ENCODE results near the gene CCDC7.
"Not testable (repeated sequence)": the region's sequence is repeated elsewhere in the genome, so short reads cannot be mapped to it uniquely, and the experiment has no call there.

CCDC7 gene

GRCh38 chr10:32905466-32905865 lies 459.5 kb downstream of the CCDC7 start:
- Mint-ChIP-seq H3K36me3 (ENCODE audit: low read depth) (peaks cover 62% of the 10 kb centered on the region), H3K27ac (no peak overlapping the region), H3K4me3 (no peak overlapping the region), H3K9me3 (no peaks in the 10 kb centered on the region), H3K4me1 (no peaks in the 10 kb centered on the region), H3K27me3 (ENCODE audit: low read depth) (no peaks in the 10 kb centered on the region)
- TF ChIP-seq, protein P1, sequence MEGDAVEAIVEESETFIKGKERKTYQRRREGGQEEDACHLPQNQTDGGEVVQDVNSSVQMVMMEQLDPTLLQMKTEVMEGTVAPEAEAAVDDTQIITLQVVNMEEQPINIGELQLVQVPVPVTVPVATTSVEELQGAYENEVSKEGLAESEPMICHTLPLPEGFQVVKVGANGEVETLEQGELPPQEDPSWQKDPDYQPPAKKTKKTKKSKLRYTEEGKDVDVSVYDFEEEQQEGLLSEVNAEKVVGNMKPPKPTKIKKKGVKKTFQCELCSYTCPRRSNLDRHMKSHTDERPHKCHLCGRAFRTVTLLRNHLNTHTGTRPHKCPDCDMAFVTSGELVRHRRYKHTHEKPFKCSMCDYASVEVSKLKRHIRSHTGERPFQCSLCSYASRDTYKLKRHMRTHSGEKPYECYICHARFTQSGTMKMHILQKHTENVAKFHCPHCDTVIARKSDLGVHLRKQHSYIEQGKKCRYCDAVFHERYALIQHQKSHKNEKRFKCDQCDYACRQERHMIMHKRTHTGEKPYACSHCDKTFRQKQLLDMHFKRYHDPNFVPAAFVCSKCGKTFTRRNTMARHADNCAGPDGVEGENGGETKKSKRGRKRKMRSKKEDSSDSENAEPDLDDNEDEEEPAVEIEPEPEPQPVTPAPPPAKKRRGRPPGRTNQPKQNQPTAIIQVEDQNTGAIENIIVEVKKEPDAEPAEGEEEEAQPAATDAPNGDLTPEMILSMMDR (IDR thresholded peaks at IDR 0.05; ENCODE audit: unreplicated experiment in 3 of 3), result no peak

DNA sequence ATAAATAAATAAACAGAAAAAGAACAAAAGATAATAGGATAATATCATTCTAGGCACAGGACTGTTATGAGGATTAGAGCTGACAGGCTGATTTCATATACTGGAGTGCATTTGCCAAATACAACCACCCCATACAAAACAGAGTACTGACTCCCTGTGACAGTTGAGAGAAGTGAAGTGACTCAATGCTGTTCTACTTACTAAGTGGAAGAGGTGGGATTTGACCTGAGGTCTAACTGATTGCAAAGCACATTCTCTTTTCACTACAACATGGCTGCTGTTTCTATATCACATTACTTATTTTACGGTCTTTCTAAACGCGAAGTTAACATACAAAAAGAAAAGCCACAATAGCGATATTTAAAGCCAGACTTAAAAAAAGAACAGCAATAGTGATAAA lies 460.7 kb downstream of the CCDC7 start:
- Mint-ChIP-seq H3K9me3 (no peaks in the 10 kb centered on the region), H3K4me3 (no peak overlapping the region), H3K27ac (no peak overlapping the region), H3K4me1 (no peaks in the 10 kb centered on the region), H3K27me3 (ENCODE audit: low read depth) (no peaks in the 10 kb centered on the region), H3K36me3 (ENCODE audit: low read depth) (peaks cover 67% of the 10 kb centered on the region)
- TF ChIP-seq, protein P1 (IDR thresholded peaks at IDR 0.05; ENCODE audit: unreplicated experiment in 3 of 3), result no peak

GRCh38 chr10:32909456-32909855 lies 463.5 kb downstream of the CCDC7 start:
- Mint-ChIP-seq H3K36me3 (ENCODE audit: low read depth) (peaks cover 75% of the 10 kb centered on the region), H3K27ac (peak overlapping the region in 1 of 3 experiments; percentile 59), H3K4me1 (no peaks in the 10 kb centered on the region), H3K9me3 (peaks cover 4% of the 10 kb centered on the region), H3K27me3 (ENCODE audit: low read depth) (no peaks in the 10 kb centered on the region), H3K4me3 (no peak overlapping the region)
- TF ChIP-seq, protein P1 (IDR thresholded peaks at IDR 0.05; ENCODE audit: unreplicated experiment in 3 of 3), result no peak

- not testable (repeated sequence) for H3K4me3 Mint-ChIP-seq; H3K4me1 Mint-ChIP-seq; H3K27me3 Mint-ChIP-seq (ENCODE audit: low read depth); H3K9me3 Mint-ChIP-seq
- H3K27ac Mint-ChIP-seq, result peak overlapping the region in 1 of 3 experiments; percentile 59
- H3K36me3 Mint-ChIP-seq (ENCODE audit: low read depth), result peaks cover 79% of the 10 kb centered on the region
These were observed 464.0 kb downstream of the CCDC7 start for GRCh38 chr10:32909970-32910369.

- H3K27ac Mint-ChIP-seq, result no peak overlapping the region
- no peaks in the 10 kb centered on the region for H3K4me1 Mint-ChIP-seq
- no peaks in the 10 kb centered on the region for H3K27me3 Mint-ChIP-seq (ENCODE audit: low read depth)
- peaks cover 22% of the 10 kb centered on the region for H3K9me3 Mint-ChIP-seq
- TF ChIP-seq, protein P1 (IDR thresholded peaks at IDR 0.05; ENCODE audit: unreplicated experiment in 3 of 3), result no peak
- H3K4me3 Mint-ChIP-seq, result no peak overlapping the region
- peaks cover 85% of the 10 kb centered on the region for H3K36me3 Mint-ChIP-seq (ENCODE audit: low read depth)
These were observed 465.5 kb downstream of the CCDC7 start for GRCh38 chr10:32911285-32912016.

GRCh38 chr10:32917817-32918216 lies 471.9 kb downstream of the CCDC7 start:
- Mint-ChIP-seq H3K36me3 (ENCODE audit: low read depth) (peaks cover 89% of the 10 kb centered on the region), H3K9me3 (peaks cover 26% of the 10 kb centered on the region)
- H3K4me3 Mint-ChIP-seq; H3K27ac Mint-ChIP-seq; H3K4me1 Mint-ChIP-seq; H3K27me3 Mint-ChIP-seq (ENCODE audit: low read depth): not testable (repeated sequence)

GRCh38 chr10:32922170-32922569 lies 476.2 kb downstream of the CCDC7 start:
- Mint-ChIP-seq H3K27me3 (ENCODE audit: low read depth) (no peaks in the 10 kb centered on the region), H3K4me3 (no peak overlapping the region), H3K9me3 (peaks cover 3% of the 10 kb centered on the region), H3K4me1 (no peaks in the 10 kb centered on the region), H3K27ac (no peak overlapping the region), H3K36me3 (ENCODE audit: low read depth) (peaks cover 88% of the 10 kb centered on the region)
- TF ChIP-seq, protein P1 (IDR thresholded peaks at IDR 0.05; ENCODE audit: unreplicated experiment in 3 of 3), result no peak
